NCI-H446 treated with DMSO at 0.1 percent for 48 hours (cell line): ENCODE data around the gene FGR.

Experiments used
- DNase-seq: peaks from one replicate; lab custom pipeline; 2025; lab: John Stamatoyannopoulos, UW

The FGR gene

DNA sequence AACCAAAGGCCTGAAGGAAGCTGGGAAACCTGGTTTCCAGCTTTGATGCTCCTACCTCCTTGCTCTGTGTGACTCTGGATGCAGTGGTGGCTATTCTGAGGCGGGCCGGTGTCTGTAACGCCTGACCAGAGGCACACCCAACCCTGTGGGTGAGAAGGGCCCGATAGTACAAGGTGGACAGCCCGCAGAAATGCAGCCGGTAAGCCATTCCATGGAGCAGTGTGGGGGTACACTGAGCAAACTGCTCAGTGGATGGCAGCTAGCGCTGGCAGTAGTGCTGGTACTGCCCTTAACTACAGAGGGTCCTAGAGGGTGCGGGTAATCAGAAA lies 67.0 kb downstream of the FGR start:
- DNase-seq = no peak

DNA sequence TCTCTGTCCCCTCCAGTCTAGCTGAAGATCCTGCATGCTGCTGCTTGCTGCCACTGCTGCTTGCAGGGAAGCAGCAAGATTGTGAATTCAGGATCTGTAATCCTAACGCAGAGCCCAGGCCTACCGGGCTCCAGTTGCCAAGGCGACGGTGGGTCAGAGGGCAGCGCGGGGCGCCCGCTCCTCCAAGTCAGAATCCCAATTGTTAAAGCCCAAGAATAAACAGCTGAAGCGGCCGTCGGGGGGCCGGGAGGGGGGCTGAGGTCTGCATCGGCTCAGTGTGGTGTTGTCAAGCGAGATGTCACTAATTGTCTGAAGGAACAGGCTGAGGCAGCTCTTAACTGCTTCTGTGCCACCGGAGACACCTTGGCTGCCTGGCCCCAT lies 67.8 kb downstream of the FGR start:
- no peak for DNase-seq

DNA sequence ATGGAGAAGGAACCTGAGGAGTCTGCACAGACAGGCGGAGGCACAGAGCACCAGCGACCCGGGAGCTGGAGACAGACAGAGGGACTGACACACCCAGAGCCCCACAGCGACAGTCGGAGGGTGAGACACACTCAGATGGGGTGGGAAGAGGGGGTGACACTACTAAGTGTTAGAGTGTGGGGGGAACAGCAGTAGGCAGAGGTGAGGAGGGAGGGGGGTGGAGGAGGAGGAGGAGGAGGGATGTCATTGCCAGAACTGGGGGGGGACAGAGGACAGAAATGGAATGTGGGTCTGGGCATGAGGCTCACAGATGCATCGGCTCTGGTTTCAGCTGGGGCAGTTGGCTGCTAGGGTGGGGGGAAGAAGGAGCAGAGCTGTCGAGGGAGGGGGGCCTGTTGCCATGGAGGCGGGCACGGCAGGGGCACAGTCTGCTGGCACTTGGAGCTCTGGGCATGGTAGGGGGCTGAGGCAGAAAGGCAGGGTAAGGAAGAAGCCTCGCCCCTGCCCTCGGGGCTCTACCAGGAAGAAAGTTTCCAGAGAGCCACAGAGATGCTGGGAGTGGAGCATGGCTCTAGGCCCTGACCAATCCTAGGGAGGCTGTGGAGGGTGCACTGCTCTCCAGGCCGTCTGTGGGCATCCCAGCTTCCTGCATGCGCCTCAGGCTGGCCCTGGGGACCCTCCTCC lies 68.4 kb downstream of the FGR start:
- DNase-seq = no peak

DNA sequence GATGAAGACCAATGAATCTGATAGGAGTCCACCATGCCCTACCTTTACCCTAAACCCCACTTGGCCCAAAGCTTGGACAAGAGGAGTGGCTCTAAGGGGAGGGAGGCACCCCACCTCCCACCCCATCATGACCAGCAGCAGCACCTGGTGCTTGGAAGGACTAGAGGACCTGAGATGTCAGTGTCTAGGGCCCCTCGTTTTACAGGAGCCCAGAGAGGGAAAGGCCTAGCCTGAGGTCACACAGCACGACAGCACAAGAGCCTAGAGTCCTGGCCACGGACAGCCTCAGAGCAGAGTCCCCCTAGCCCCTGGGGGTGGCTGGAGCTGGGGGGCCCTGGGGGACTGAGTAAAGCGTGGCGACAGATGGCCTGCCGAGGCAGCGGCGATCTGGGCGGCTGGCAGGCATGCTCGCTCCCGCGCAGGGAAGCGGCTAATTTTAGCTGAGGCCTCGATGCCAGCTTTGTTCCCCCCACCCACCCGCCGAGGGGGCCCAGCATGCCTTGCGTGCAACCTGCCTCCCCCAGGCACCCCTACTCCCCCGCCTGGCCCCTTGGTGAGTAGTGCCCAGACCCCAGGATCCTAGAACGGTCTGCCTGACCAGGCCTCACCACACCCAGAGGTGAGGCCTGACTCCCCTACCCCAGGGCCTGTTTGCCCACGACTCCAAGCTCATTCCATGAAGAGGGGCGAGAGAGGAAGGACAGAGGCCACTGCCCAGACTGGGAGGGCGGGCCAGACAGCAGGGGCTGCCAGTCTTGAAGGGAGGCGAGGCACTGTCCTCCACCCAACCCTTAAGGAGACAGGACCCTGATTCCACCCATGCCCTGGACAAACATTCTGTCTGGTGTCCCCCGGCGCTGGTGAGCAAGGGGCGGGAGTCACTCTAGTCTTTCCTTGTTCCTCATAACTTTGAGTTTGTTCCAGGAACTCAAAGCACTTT lies 70.0 kb downstream of the FGR start:
- DNase-seq = peak; percentile 40

DNA sequence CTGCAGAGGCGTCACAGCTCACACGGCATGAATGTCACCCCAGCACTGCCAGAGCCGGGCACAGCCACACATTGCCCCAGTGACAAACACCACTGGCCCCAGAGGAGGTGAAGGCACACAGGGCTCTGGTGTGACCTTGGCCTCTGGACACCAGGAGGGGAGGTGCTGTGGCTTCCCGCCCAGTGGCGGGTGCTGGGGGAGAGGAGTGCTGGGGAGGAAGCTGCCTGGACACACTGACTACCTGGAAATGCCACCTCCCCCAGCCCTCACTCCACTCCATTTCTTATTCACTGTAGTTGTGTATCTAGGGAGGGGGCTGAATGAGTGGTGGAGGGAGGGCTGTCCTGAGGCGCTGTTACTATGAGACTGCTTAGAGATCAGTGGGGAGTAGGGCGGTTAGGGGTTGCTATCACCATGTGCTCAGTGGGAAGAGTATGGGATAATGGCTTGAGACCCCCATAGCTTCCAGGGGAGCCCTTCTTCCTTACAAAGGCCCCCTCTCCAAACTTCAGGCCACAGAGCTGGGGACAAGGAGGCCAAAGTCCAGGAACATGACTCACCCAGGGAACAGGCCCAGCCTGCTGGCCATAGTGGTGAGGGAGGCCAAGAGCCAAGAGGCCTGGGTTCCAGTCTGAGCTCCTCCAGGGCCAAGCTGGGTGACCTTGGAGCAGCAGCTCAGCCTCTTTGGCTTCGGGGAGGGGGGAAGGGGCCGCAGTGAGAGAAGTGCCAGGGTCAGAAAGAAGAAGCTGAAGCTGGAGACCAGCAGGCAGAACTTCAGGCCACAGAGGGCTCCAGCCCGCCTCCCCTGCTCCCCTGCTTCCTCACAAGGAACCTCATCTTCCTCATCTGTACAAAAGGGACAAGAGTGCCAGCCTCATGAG lies 71.2 kb downstream of the FGR start:
- no peak for DNase-seq

DNA sequence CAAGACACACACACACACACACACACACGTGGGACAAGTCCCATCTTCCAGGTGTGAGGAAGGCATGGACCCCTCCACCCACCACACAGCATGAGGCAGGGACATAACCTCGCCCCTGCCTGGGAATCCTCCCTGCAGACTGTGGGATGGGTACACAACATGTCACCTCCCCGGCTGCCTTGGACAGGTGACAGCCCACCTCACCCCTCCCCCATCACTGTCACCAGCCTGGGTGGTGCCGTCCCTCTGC lies 71.7 kb downstream of the FGR start:
- DNase-seq = no peak

DNA sequence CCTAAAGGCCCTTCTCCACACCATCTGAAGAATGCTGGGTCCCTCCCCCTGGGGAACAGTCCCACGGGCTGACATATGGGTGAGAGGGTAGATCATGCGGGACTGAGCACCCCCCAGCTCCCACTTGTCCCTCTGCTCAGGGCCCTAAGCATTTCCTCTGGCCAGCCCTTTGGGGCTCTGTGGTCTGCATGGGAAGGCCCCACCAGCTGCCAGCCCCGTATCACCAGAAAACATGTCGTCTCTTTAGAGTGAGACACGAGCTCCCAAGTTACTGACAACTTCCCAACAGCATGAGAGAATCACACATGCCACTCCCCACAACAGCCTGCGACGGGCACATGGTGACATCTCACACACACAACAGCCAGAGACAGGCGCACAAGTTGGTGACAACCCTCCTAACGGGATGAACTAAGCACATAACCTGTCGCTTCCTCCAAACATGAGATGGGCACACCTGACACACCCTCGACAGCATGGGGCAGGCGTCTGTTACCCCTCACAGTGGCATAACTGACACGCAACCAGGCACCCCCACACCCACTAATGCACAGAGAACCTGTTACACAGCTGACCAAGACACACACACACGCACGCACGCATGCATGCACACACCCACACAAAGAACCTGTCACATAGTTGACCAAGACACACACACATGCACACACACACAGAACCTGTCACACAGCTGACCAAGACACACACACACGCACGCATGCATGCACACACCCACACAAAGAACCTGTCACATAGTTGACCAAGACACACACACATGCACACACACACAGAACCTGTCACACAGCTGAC lies 72.2 kb downstream of the FGR start:
- no peak for DNase-seq
